ENCODE measurements around the gene BDKRB1. TPM values are rescaled to one million over a fixed set of nuclear protein-coding genes. Genes with fewer than 3 reads are reported as not detected.

Gene BDKRB1
- total RNA-seq, 1 donor from 2014 or later, result not detected

- ATAC-seq (no peak), DNase-seq (no peak)
- intact Hi-C loops (cut with micrococcal nuclease), result no loop called here
Observed at GRCh38 chr14:96256407-96256806, 397 bp downstream of the BDKRB1 start.

GRCh38 chr14:96257056-96257455 is 1.0 kb downstream of the BDKRB1 start:
- no peak for DNase-seq
- ATAC-seq, result no peak
- intact Hi-C loops (cut with micrococcal nuclease), result no loop called here

- DNase-seq, result no peak
- intact Hi-C loops (cut with micrococcal nuclease), result no loop called here
Observed at GRCh38 chr14:96257900-96258299, 1.9 kb downstream of the BDKRB1 start.

GRCh38 chr14:96260341-96260821 is 4.4 kb downstream of the BDKRB1 start:
- intact Hi-C loops (cut with micrococcal nuclease), result no loop called here
- no peak for DNase-seq
- ATAC-seq, result peak; percentile 47

More at GRCh38 chr14:96257900-96258299, 1.9 kb downstream of the BDKRB1 start:
- no peak for ATAC-seq

- no peak for DNase-seq
- intact Hi-C loops (cut with micrococcal nuclease), result no loop called here
- no peak for ATAC-seq
Observed at GRCh38 chr14:96261053-96261452, 5.0 kb downstream of the BDKRB1 start.

- intact Hi-C loops (cut with micrococcal nuclease), result no loop called here
- ATAC-seq, result no peak
- no peak for DNase-seq
Observed at GRCh38 chr14:96261772-96262655, 6.0 kb downstream of the BDKRB1 start.

GRCh38 chr14:96263347-96264199 is 7.6 kb downstream of the BDKRB1 start:
- ATAC-seq (no peak), DNase-seq (no peak)
- intact Hi-C loops (cut with micrococcal nuclease), result no loop called here

- no peak for ATAC-seq
- DNase-seq, result no peak
- intact Hi-C loops (cut with micrococcal nuclease), result no loop called here
Observed at GRCh38 chr14:96264200-96264553, 8.2 kb downstream of the BDKRB1 start.

GRCh38 chr14:96264853-96265252 is 8.8 kb downstream of the BDKRB1 start:
- DNase-seq (no peak), ATAC-seq (no peak)
- intact Hi-C loops (cut with micrococcal nuclease), result no loop called here

- no peak for ATAC-seq
- intact Hi-C loops (cut with micrococcal nuclease), result no loop called here
- no peak for DNase-seq
Observed at GRCh38 chr14:96265383-96266095, 9.5 kb downstream of the BDKRB1 start.

- intact Hi-C loops (cut with micrococcal nuclease), result no loop called here
- no peak for DNase-seq
- ATAC-seq, result no peak
Observed at GRCh38 chr14:96267336-96267735, 11.3 kb downstream of the BDKRB1 start.

GRCh38 chr14:96267916-96268315 is 11.9 kb downstream of the BDKRB1 start:
- ATAC-seq, result no peak
- intact Hi-C loops (cut with micrococcal nuclease), result no loop called here
- DNase-seq, result no peak

- intact Hi-C loops (cut with micrococcal nuclease), result no loop called here
- DNase-seq (peak; percentile 32), ATAC-seq (peak; percentile 73)
Observed at GRCh38 chr14:96268431-96269358, 12.7 kb downstream of the BDKRB1 start.

GRCh38 chr14:96269359-96269710 is 13.3 kb downstream of the BDKRB1 start:
- intact Hi-C loops (cut with micrococcal nuclease), result no loop called here
- ATAC-seq (no peak), DNase-seq (no peak)

GRCh38 chr14:96270565-96271420 is 14.8 kb downstream of the BDKRB1 start:
- ATAC-seq, result no peak
- intact Hi-C loops (cut with micrococcal nuclease), result loop anchor here (5.0 kb wide), 1 partner anchor 278 kb away; no protein-coding TSS in a partner anchor
- DNase-seq, result no peak

GRCh38 chr14:96271421-96271762 is 15.4 kb downstream of the BDKRB1 start:
- intact Hi-C loops (cut with micrococcal nuclease), result loop anchor here (5.0 kb wide), 1 partner anchor 279 kb away; no protein-coding TSS in a partner anchor
- DNase-seq (no peak), ATAC-seq (no peak)

GRCh38 chr14:96272777-96273473 is 16.9 kb downstream of the BDKRB1 start:
- intact Hi-C loops (cut with micrococcal nuclease), result loop anchor here (5.0 kb wide), 1 partner anchor 281 kb away; no protein-coding TSS in a partner anchor
- ATAC-seq, result no peak

More at GRCh38 chr14:96272777-96273473, 16.9 kb downstream of the BDKRB1 start:
- no peak for DNase-seq
